Activated CD4-positive, alpha-beta T cell treated with anti-CD3 and anti-CD28 coated beads, Interleukin-2, amount 10 ng/mL, durations not matched to agents 7 days and 5 days (primary cell): ENCODE data around the gene PCDH1. TPM values are rescaled to one million over a fixed set of nuclear protein-coding genes. Genes with fewer than 3 reads are reported as not detected.

ENCODE experiments used
- CTCF ChIA-PET: fragments of 350-600 bp; sonication (Branson Sonifier 250); formaldehyde crosslinking; loops from one replicate; lab custom pipeline; 2021; ENCODE audit warnings: antibody characterized with exemption; lab: Charles Lee
- POLR2A ChIA-PET: fragments of 350-600 bp; sonication (Branson Sonifier 250); formaldehyde crosslinking; loops from one replicate; lab custom pipeline; 2021; ENCODE audit warnings: antibody characterized with exemption; lab: Charles Lee
- DNase-seq: peaks from one replicate; pipeline ENCODE4 v3.0.0-alpha.2; 2020
- H3K27ac Mint-ChIP-seq: one replicate; pipeline ENCODE4 v1.8.0; 2021; ENCODE audit warnings: mild to moderate bottlenecking, moderate library complexity, mixed read lengths
- H3K27me3 Mint-ChIP-seq: one replicate; pipeline ENCODE4 v1.8.0; 2021; ENCODE audit warnings: mixed read lengths
- H3K36me3 Mint-ChIP-seq: one replicate; pipeline ENCODE4 v1.8.0; 2021; ENCODE audit warnings: low read depth, mixed read lengths
- H3K4me1 Mint-ChIP-seq: one replicate; pipeline ENCODE4 v1.8.0; 2021; ENCODE audit warnings: mixed read lengths
- H3K4me3 Mint-ChIP-seq: one replicate; pipeline ENCODE4 v1.8.0; 2021; ENCODE audit warnings: mild to moderate bottlenecking, moderate library complexity, mixed read lengths
- H3K9me3 Mint-ChIP-seq: one replicate; pipeline ENCODE4 v1.8.0; 2021; ENCODE audit warnings: mixed read lengths
- total RNA-seq, 2 experiments: library from RNA; stranded (reverse); gene quantifications; one replicate each; pipeline ENCODE4 v1.2.3, GENCODE V29; 2021

PCDH1 gene
- total RNA-seq, 2 experiments from 2014 or later: not detected

- DNase-seq: peak; percentile 26
- ChIA-PET CTCF (interaction anchor here (0.8 to 1.9 kb wide), 5 partner anchors 12 to 156 kb away, joined by 3 to 10 read pairs (median 7); no protein-coding TSS in a partner anchor), POLR2A (no interaction called here)
- Mint-ChIP-seq H3K4me1 (no peaks in the 10 kb centered on the region), H3K9me3 (no peaks in the 10 kb centered on the region), H3K27ac (no peak overlapping the region), H3K27me3 (peaks cover 29% of the 10 kb centered on the region), H3K4me3 (no peak overlapping the region), H3K36me3 (no peaks in the 10 kb centered on the region)
These were observed 63.9 kb downstream of the PCDH1 start for GRCh38 chr5:141814064-141814964.

DNA sequence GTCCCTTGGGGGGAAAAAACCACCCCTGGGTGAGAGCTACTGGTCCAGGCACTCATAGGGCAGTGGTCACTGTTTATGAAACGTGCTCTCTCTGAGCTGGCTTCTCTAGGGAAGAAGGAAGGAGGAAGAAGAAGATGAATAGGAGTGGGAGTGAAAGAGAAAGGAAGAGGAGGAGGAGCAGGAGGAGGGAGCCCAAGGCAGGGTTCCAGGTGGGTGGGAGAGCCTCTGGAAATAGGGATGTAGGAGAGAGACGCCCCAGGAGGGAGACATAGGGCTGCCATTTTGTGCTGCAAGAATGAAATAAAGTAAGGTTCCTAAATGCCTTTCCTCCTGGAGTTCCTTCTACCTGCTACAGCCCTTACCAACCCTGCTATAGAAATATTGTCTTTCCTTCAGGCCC lies 65.7 kb downstream of the PCDH1 start:
- H3K36me3 Mint-ChIP-seq: no peaks in the 10 kb centered on the region
- no peaks in the 10 kb centered on the region for H3K9me3 Mint-ChIP-seq
- no peak overlapping the region for H3K27ac Mint-ChIP-seq
- peaks cover 40% of the 10 kb centered on the region for H3K27me3 Mint-ChIP-seq
- no peak for DNase-seq
- ChIA-PET CTCF (interaction anchor here (0.9 to 1.6 kb wide), 3 partner anchors 9 to 121 kb away, joined by 3 to 5 read pairs (median 3); no protein-coding TSS in a partner anchor), POLR2A (no interaction called here)
- no peaks in the 10 kb centered on the region for H3K4me1 Mint-ChIP-seq
- H3K4me3 Mint-ChIP-seq: no peak overlapping the region

GRCh38 chr5:141811287-141812155 lies 66.7 kb downstream of the PCDH1 start:
- Mint-ChIP-seq H3K27ac (no peak overlapping the region), H3K4me1 (no peaks in the 10 kb centered on the region), H3K4me3 (no peak overlapping the region), H3K27me3 (peaks cover 48% of the 10 kb centered on the region), H3K36me3 (no peaks in the 10 kb centered on the region), H3K9me3 (no peaks in the 10 kb centered on the region)
- ChIA-PET POLR2A (no interaction called here), CTCF (interaction anchor here (0.9 to 1.6 kb wide), 6 partner anchors 8 to 120 kb away, joined by 3 to 5 read pairs (median 3); no protein-coding TSS in a partner anchor)
- peak; percentile 33 for DNase-seq

GRCh38 chr5:141810702-141811101 lies 67.5 kb downstream of the PCDH1 start:
- H3K4me1 Mint-ChIP-seq: no peaks in the 10 kb centered on the region
- H3K9me3 Mint-ChIP-seq: no peaks in the 10 kb centered on the region
- no peak overlapping the region for H3K4me3 Mint-ChIP-seq
- no peak overlapping the region for H3K27ac Mint-ChIP-seq
- H3K36me3 Mint-ChIP-seq: no peaks in the 10 kb centered on the region
- ChIA-PET CTCF (interaction anchor here (1.5 kb wide), 2 partner anchors 11 to 16 kb away, joined by 3 to 4 read pairs; no protein-coding TSS in a partner anchor), POLR2A (no interaction called here)
- H3K27me3 Mint-ChIP-seq: peaks cover 53% of the 10 kb centered on the region
- no peak for DNase-seq

GRCh38 chr5:141809380-141810096 lies 68.7 kb downstream of the PCDH1 start:
- H3K4me3 Mint-ChIP-seq: no peak overlapping the region
- no peaks in the 10 kb centered on the region for H3K9me3 Mint-ChIP-seq
- no peak overlapping the region for H3K27ac Mint-ChIP-seq
- H3K27me3 Mint-ChIP-seq: peaks cover 60% of the 10 kb centered on the region
- DNase-seq: no peak
- no peaks in the 10 kb centered on the region for H3K36me3 Mint-ChIP-seq
- CTCF ChIA-PET: interaction anchor here (1.2 kb wide), 1 partner anchor 70 kb away, joined by 4 read pairs; no protein-coding TSS in a partner anchor
- POLR2A ChIA-PET: no interaction called here
- no peaks in the 10 kb centered on the region for H3K4me1 Mint-ChIP-seq

DNA sequence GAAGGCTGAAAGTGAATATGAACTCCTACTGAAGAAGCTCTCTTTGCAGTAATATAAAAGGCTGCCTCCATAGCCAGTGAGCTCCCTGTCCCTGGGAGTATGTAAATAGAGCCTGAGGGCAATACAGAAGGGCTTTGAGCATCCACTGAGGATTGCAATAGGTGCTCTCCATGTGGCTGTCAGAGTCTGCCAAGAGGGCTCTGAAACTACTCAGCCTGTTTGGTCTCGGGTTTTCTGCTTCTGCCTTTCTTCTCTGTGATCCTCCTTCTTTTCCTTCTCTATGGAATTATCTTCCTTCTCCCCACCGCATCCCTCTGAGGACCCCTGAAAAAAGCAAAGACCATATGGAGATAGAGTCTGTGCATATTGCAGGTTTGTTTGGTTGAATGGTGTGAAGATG lies 69.4 kb downstream of the PCDH1 start:
- no peak overlapping the region for H3K4me3 Mint-ChIP-seq
- H3K9me3 Mint-ChIP-seq: no peaks in the 10 kb centered on the region
- no peaks in the 10 kb centered on the region for H3K4me1 Mint-ChIP-seq
- no peak for DNase-seq
- H3K27me3 Mint-ChIP-seq: peaks cover 64% of the 10 kb centered on the region
- ChIA-PET CTCF (interaction anchor here (1.2 to 1.3 kb wide), 2 partner anchors 27 to 71 kb away, joined by 4 read pairs; no protein-coding TSS in a partner anchor), POLR2A (no interaction called here)
- no peaks in the 10 kb centered on the region for H3K36me3 Mint-ChIP-seq
- no peak overlapping the region for H3K27ac Mint-ChIP-seq

- DNase-seq: no peak
- CTCF ChIA-PET: interaction anchor here (1.3 kb wide), 1 partner anchor 26 kb away, joined by 4 read pairs; no protein-coding TSS in a partner anchor
- no peak overlapping the region for H3K4me3 Mint-ChIP-seq
- POLR2A ChIA-PET: no interaction called here
- no peaks in the 10 kb centered on the region for H3K4me1 Mint-ChIP-seq
- H3K9me3 Mint-ChIP-seq: no peaks in the 10 kb centered on the region
- no peak overlapping the region for H3K27ac Mint-ChIP-seq
- no peaks in the 10 kb centered on the region for H3K36me3 Mint-ChIP-seq
- H3K27me3 Mint-ChIP-seq: peaks cover 73% of the 10 kb centered on the region
These were observed 70.5 kb downstream of the PCDH1 start for GRCh38 chr5:141807732-141808131.

- Mint-ChIP-seq H3K36me3 (no peaks in the 10 kb centered on the region), H3K27ac (no peak overlapping the region), H3K9me3 (no peaks in the 10 kb centered on the region), H3K4me1 (no peaks in the 10 kb centered on the region), H3K4me3 (no peak overlapping the region), H3K27me3 (peaks cover 73% of the 10 kb centered on the region)
- POLR2A ChIA-PET: no interaction called here
- CTCF ChIA-PET: interaction anchor here (1.3 kb wide), 1 partner anchor 26 kb away, joined by 4 read pairs; no protein-coding TSS in a partner anchor
- no peak for DNase-seq
These were observed 70.9 kb downstream of the PCDH1 start for GRCh38 chr5:141807329-141807728.

- POLR2A ChIA-PET: no interaction called here
- Mint-ChIP-seq H3K4me1 (no peaks in the 10 kb centered on the region), H3K27me3 (peaks cover 69% of the 10 kb centered on the region), H3K9me3 (no peaks in the 10 kb centered on the region), H3K27ac (no peak overlapping the region), H3K4me3 (no peak overlapping the region), H3K36me3 (no peaks in the 10 kb centered on the region)
- CTCF ChIA-PET: no interaction called here
- DNase-seq: no peak
These were observed 71.6 kb downstream of the PCDH1 start for GRCh38 chr5:141806626-141807025.

DNA sequence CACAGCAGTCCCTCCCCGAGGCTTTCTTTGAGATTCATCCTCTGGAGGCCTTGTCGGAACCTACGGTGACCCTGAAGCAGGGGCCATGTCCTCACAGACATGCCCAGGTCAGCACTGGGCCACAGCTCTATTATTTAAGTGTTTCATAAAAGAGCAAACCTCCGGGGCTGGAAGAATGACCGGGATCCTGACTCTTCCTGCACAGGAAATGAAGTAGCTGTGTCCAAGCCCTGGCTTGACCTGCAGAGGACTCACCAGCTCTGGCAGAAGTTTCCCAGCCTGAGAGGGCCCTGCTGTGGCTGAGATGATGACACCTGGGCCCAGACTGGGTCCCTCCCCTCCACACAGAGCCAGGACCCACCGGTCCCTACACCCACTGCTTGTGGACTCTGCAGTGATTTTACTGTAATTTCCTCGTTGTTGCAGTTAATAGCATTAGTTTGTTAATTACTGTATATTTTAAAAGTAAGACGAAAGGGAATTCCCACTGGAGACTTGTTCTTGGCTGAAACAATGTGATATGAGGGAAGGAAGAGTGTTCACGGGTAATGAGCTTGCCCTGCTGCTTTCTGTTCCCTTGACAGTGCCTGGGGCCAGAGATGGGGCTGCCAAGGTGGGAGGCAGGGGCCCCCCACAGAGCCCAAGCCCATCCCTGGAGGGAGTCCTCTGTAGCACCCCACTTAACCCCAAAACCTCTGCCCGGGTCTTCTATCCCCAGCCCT lies 72.2 kb downstream of the PCDH1 start:
- Mint-ChIP-seq H3K4me3 (no peak overlapping the region), H3K9me3 (no peaks in the 10 kb centered on the region), H3K27me3 (peaks cover 63% of the 10 kb centered on the region), H3K4me1 (no peaks in the 10 kb centered on the region), H3K27ac (no peak overlapping the region), H3K36me3 (no peaks in the 10 kb centered on the region)
- ChIA-PET CTCF (interaction anchor here (0.5 to 0.8 kb wide), 3 partner anchors 12 to 389 kb away, joined by 3 to 5 read pairs (median 3); no protein-coding TSS in a partner anchor), POLR2A (no interaction called here)
- no peak for DNase-seq

- peaks cover 55% of the 10 kb centered on the region for H3K27me3 Mint-ChIP-seq
- H3K4me1 Mint-ChIP-seq: peaks cover under 1% of the 10 kb centered on the region
- no peaks in the 10 kb centered on the region for H3K36me3 Mint-ChIP-seq
- no peak for DNase-seq
- H3K9me3 Mint-ChIP-seq: no peaks in the 10 kb centered on the region
- ChIA-PET POLR2A (no interaction called here), CTCF (no interaction called here)
- no peak overlapping the region for H3K27ac Mint-ChIP-seq
- no peak overlapping the region for H3K4me3 Mint-ChIP-seq
These were observed 73.7 kb downstream of the PCDH1 start for GRCh38 chr5:141804475-141804874.
